Measurements from ENCODE around the gene PPM1H. TPM values are rescaled to one million over a fixed set of nuclear protein-coding genes. Genes with fewer than 3 reads are reported as not detected.

Gene PPM1H
- total RNA-seq, 4 donors from 2014 or later, result 1.1 to 2.4 (median 1.7) TPM

GRCh38 chr12:62834971-62835547, 99.9 kb downstream of the PPM1H start:
- H3K4me3 ChIP-seq (ENCODE audit: low read depth, poor library complexity, severe bottlenecking), result no peak overlapping the region
- WGBS, 2 donors, result 41 to 51% methylated on average over 10 of the region's 10 CpGs
- intact Hi-C loops (cut with DNase I; ENCODE audit: low total_unique reads), result no loop called here
- no peak for TF ChIP-seq CTCF (IDR thresholded peaks at IDR 0.05)
- TF ChIP-seq POLR2A (IDR thresholded peaks at IDR 0.05), result no peak
- DNase-seq (ENCODE audit: low spot score in 2 of 2), result no peak

- intact Hi-C loops (cut with DNase I; ENCODE audit: low total_unique reads), result no loop called here
- no peak overlapping the region for H3K4me3 ChIP-seq (ENCODE audit: low read depth, poor library complexity, severe bottlenecking)
- 79 to 89% methylated on average over 4 of the region's 4 CpGs for WGBS, 2 donors
- TF ChIP-seq CTCF (IDR thresholded peaks at IDR 0.05) (no peak), POLR2A (IDR thresholded peaks at IDR 0.05) (no peak)
- no peak for DNase-seq (ENCODE audit: low spot score in 2 of 2)
Observed at GRCh38 chr12:62834406-62834805, 100.5 kb downstream of the PPM1H start.

- DNase-seq (ENCODE audit: low spot score in 2 of 2), result no peak
- 94 to 97% methylated on average over 6 of the region's 6 CpGs for WGBS, 2 donors
- H3K4me3 ChIP-seq (ENCODE audit: low read depth, poor library complexity, severe bottlenecking), result no peak overlapping the region
- TF ChIP-seq POLR2A (IDR thresholded peaks at IDR 0.05) (no peak), CTCF (IDR thresholded peaks at IDR 0.05) (no peak)
- intact Hi-C loops (cut with DNase I; ENCODE audit: low total_unique reads), result no loop called here
Observed at GRCh38 chr12:62833634-62834033, 101.3 kb downstream of the PPM1H start.

- 76 to 82% methylated on average over 3 of the region's 3 CpGs for WGBS, 2 donors
- intact Hi-C loops (cut with DNase I; ENCODE audit: low total_unique reads), result no loop called here
- TF ChIP-seq POLR2A (IDR thresholded peaks at IDR 0.05), result no peak
- no peak for TF ChIP-seq CTCF (IDR thresholded peaks at IDR 0.05)
- DNase-seq (ENCODE audit: low spot score in 2 of 2), result no peak
- no peak overlapping the region for H3K4me3 ChIP-seq (ENCODE audit: low read depth, poor library complexity, severe bottlenecking)
Observed at GRCh38 chr12:62832558-62832957, 102.4 kb downstream of the PPM1H start.

- WGBS, 2 donors, result 87 to 88% methylated on average over 7 of the region's 7 CpGs
- intact Hi-C loops (cut with DNase I; ENCODE audit: low total_unique reads), result no loop called here
- no peak overlapping the region for H3K4me3 ChIP-seq (ENCODE audit: low read depth, poor library complexity, severe bottlenecking)
- no peak for DNase-seq (ENCODE audit: low spot score in 2 of 2)
- no peak for TF ChIP-seq CTCF (IDR thresholded peaks at IDR 0.05)
- TF ChIP-seq POLR2A (IDR thresholded peaks at IDR 0.05), result no peak
Observed at GRCh38 chr12:62832027-62832426, 102.9 kb downstream of the PPM1H start.

GRCh38 chr12:62827855-62828254, 107.1 kb downstream of the PPM1H start:
- no peak for DNase-seq (ENCODE audit: low spot score in 2 of 2)
- TF ChIP-seq CTCF (IDR thresholded peaks at IDR 0.05), result no peak
- TF ChIP-seq POLR2A (IDR thresholded peaks at IDR 0.05), result no peak
- intact Hi-C loops (cut with DNase I; ENCODE audit: low total_unique reads), result no loop called here
- no peak overlapping the region for H3K4me3 ChIP-seq (ENCODE audit: low read depth, poor library complexity, severe bottlenecking)
- WGBS, 2 donors, result 93 to 95% methylated on average over 2 of the region's 2 CpGs

Measured in lower leg skin (tissue), 4 donors.